PC-9 (cell line): ENCODE results near the gene RINT1. TPM values are rescaled to one million over a fixed set of nuclear protein-coding genes. Genes with fewer than 3 reads are reported as not detected.

Source experiments
- BruUV-seq: library from RNA; stranded (reverse); fragments of 400-500 nt; replicated peaks from 2 replicates; lab custom pipeline; 2021; lab: Mats Ljungman, UMichigan
- CTCF ChIA-PET: fragments of 300-600 bp; sonication (Branson Sonifier 250); formaldehyde crosslinking; loops from one replicate; lab custom pipeline; 2022; ENCODE audit warnings: antibody characterized with exemption; lab: Charles Lee
- POLR2A ChIA-PET: fragments of 300-600 bp; sonication (Branson Sonifier 250); formaldehyde crosslinking; loops from one replicate; lab custom pipeline; 2022; ENCODE audit warnings: antibody characterized with exemption; ENCODE audit not compliant: unreplicated experiment; lab: Charles Lee
- DNase-seq, 2 experiments: peaks; one replicate each; pipeline versions ENCODE4 v3.0.0 to v3.0.0-alpha.2; 2015 to 2022; ENCODE audit warnings: mixed read lengths in 1 of 2
- H2AFZ ChIP-seq: fragments of 200-600 bp; sonication (generic); 2 replicates; pipeline ENCODE4 v1.8.1; 2017; ENCODE audit warnings: antibody characterized with exemption
- H3F3A ChIP-seq: fragments of 200-600 bp; sonication (generic); 2 replicates; pipeline ENCODE4 v1.8.1; 2017; ENCODE audit warnings: antibody characterized with exemption, mild to moderate bottlenecking, low read depth; ENCODE audit not compliant: insufficient read depth
- H3K27ac ChIP-seq: fragments of 200-600 bp; sonication (generic); 2 replicates; pipeline ENCODE4 v1.6.1; 2016; ENCODE audit warnings: mixed run types
- H3K27me3 ChIP-seq: fragments of 200-600 bp; sonication (generic); 2 replicates; pipeline ENCODE4 v1.6.1; 2016; ENCODE audit warnings: low read depth, mixed run types; ENCODE audit not compliant: insufficient read depth
- H3K36me3 ChIP-seq: fragments of 200-600 bp; sonication (generic); 2 replicates; pipeline ENCODE4 v1.6.1; 2016; ENCODE audit warnings: low read depth, mixed run types
- H3K4me1 ChIP-seq: fragments of 200-600 bp; sonication (generic); replicated peaks from 2 replicates; pipeline ENCODE4 v1.6.1; 2016; ENCODE audit warnings: mixed run types; ENCODE audit not compliant: insufficient read depth
- H3K4me2 ChIP-seq: fragments of 200-600 bp; sonication (generic); 2 replicates; pipeline ENCODE4 v1.6.1; 2017; ENCODE audit warnings: mixed run types
- H3K4me3 ChIP-seq: fragments of 200-600 bp; sonication (generic); 2 replicates; pipeline ENCODE4 v1.6.1; 2016; ENCODE audit warnings: mixed run types
- H3K79me2 ChIP-seq: fragments of 200-600 bp; sonication (generic); 2 replicates; pipeline ENCODE4 v1.6.1; 2017; ENCODE audit warnings: low read depth, mixed run types
- H3K9me2 ChIP-seq: fragments of 200-600 bp; sonication (generic); 2 replicates; pipeline ENCODE4 v1.8.1; 2017; ENCODE audit warnings: mild to moderate bottlenecking; ENCODE audit not compliant: insufficient read depth
- H3K9me3 ChIP-seq: fragments of 200-600 bp; sonication (generic); 2 replicates; pipeline ENCODE4 v1.8.1; 2016; ENCODE audit warnings: low read depth; ENCODE audit not compliant: insufficient read depth
- H4K20me1 ChIP-seq: fragments of 200-600 bp; sonication (generic); 2 replicates; pipeline ENCODE4 v1.8.1; 2017; ENCODE audit not compliant: insufficient read depth
- CTCF ChIP-seq: fragments of 200-600 bp; sonication (generic); conservative IDR thresholded peaks from 2 replicates; pipeline ENCODE4 v1.6.1; 2017; ENCODE audit warnings: mixed run types, antibody characterized with exemption, mild to moderate bottlenecking, moderate library complexity
- EZH2 ChIP-seq: fragments of 200-600 bp; sonication (generic); IDR thresholded peaks from 2 replicates; pipeline ENCODE4 v1.8.0; 2017; ENCODE audit warnings: antibody characterized with exemption, low read depth
- intact Hi-C: fragments of 100-400 bp; cut with micrococcal nuclease; formaldehyde crosslinking; loops from one replicate; pipeline ENCODE4 v1.10.0; 2022; ENCODE audit not compliant: unreplicated experiment
- total RNA-seq: library from RNA; stranded (reverse); gene quantifications from 2 replicates; pipeline ENCODE4 v1.2.3, GENCODE V29; 2021

RINT1 gene
- total RNA-seq, 1 experiment from 2014 or later, result 25.1 TPM

GRCh38 chr7:105611856-105612775, 80.1 kb downstream of the RINT1 start:
- CTCF ChIA-PET, result no interaction called here
- no TSS peak for BruUV-seq
- H3K27me3 ChIP-seq, result no peaks in the 10 kb centered on the region

GRCh38 chr7:105612806-105613205, 80.8 kb downstream of the RINT1 start:
- ChIA-PET POLR2A (interaction anchor here (0.6 kb wide), 1 partner anchor 36 kb away, joined by 7 read pairs; no protein-coding TSS in a partner anchor), CTCF (no interaction called here)
- intact Hi-C loops, result no loop called here
- Histone ChIP-seq H3F3A (no peaks in the 10 kb centered on the region), H3K27me3 (no peaks in the 10 kb centered on the region), H4K20me1 (no peaks in the 10 kb centered on the region), H3K9me3 (no peaks in the 10 kb centered on the region), H3K36me3 (no peaks in the 10 kb centered on the region), H3K9me2 (no peaks in the 10 kb centered on the region), H3K27ac (no peak overlapping the region), H3K79me2 (no peaks in the 10 kb centered on the region), H3K4me2 (no peak overlapping the region), H2AFZ (no peak overlapping the region), H3K4me3 (no peak overlapping the region), H3K4me1 (no peaks in the 10 kb centered on the region)
- no peak for TF ChIP-seq EZH2
- TF ChIP-seq CTCF, result no peak
- BruUV-seq, result no TSS peak
- DNase-seq, result no peak

More at GRCh38 chr7:105611856-105612775, 80.1 kb downstream of the RINT1 start:
- TF ChIP-seq CTCF (no peak), EZH2 (no peak)
- H2AFZ ChIP-seq, result no peak overlapping the region
- H3K9me2 ChIP-seq, result no peaks in the 10 kb centered on the region
- no peaks in the 10 kb centered on the region for H3K9me3 ChIP-seq
- no peaks in the 10 kb centered on the region for H3K36me3 ChIP-seq
- no peaks in the 10 kb centered on the region for H3K79me2 ChIP-seq
- H3K4me1 ChIP-seq, result no peaks in the 10 kb centered on the region
- no peaks in the 10 kb centered on the region for H3F3A ChIP-seq
- intact Hi-C loops, result no loop called here
- no peaks in the 10 kb centered on the region for H4K20me1 ChIP-seq
- H3K27ac ChIP-seq, result no peak overlapping the region
- POLR2A ChIA-PET, result interaction anchor here (0.6 kb wide), 1 partner anchor 36 kb away, joined by 7 read pairs; no protein-coding TSS in a partner anchor
- DNase-seq, result no peak
- H3K4me3 ChIP-seq, result no peak overlapping the region
- H3K4me2 ChIP-seq, result no peak overlapping the region

- Histone ChIP-seq H3K4me1 (no peaks in the 10 kb centered on the region), H3K27ac (no peak overlapping the region), H3K27me3 (no peaks in the 10 kb centered on the region), H3F3A (no peaks in the 10 kb centered on the region), H2AFZ (no peak overlapping the region), H3K4me3 (no peak overlapping the region), H3K79me2 (no peaks in the 10 kb centered on the region), H4K20me1 (no peaks in the 10 kb centered on the region), H3K4me2 (no peak overlapping the region), H3K9me3 (no peaks in the 10 kb centered on the region), H3K36me3 (no peaks in the 10 kb centered on the region), H3K9me2 (no peaks in the 10 kb centered on the region)
- ChIA-PET POLR2A (no interaction called here), CTCF (no interaction called here)
- BruUV-seq, result no TSS peak
- no peak for DNase-seq
- no peak for TF ChIP-seq EZH2
- TF ChIP-seq CTCF, result no peak
- intact Hi-C loops, result no loop called here
These were observed 81.8 kb downstream of the RINT1 start for GRCh38 chr7:105613611-105614330.
